Ishikawa (cell line): Measurements from ENCODE around the gene GRID1.

Experiments
- CEBPB ChIP-seq: IDR thresholded peaks from 2 replicates; pipeline ENCODE4 v1.6.1; 2012
- CREB1 ChIP-seq: IDR thresholded peaks from 2 replicates; pipeline ENCODE4 v1.6.1; 2012; ENCODE audit warnings: low read depth
- EGR1 ChIP-seq: IDR thresholded peaks from 2 replicates; pipeline ENCODE4 v1.6.1; 2012
- EP300 ChIP-seq: IDR thresholded peaks from 2 replicates; pipeline ENCODE4 v1.6.1; 2012; ENCODE audit warnings: borderline replicate concordance
- FOXM1 ChIP-seq: IDR thresholded peaks from 2 replicates; pipeline ENCODE4 v1.6.1; 2012; ENCODE audit warnings: low read depth, borderline replicate concordance
- NFIC ChIP-seq: IDR thresholded peaks from 2 replicates; pipeline ENCODE4 v1.6.1; 2012
- RAD21 ChIP-seq: IDR thresholded peaks from 2 replicates; pipeline ENCODE4 v1.6.1; 2012; ENCODE audit warnings: low read depth
- TAF1 ChIP-seq: IDR thresholded peaks from 2 replicates; pipeline ENCODE4 v1.6.1; 2012; ENCODE audit warnings: low read depth, mild to moderate bottlenecking
- TCF12 ChIP-seq: IDR thresholded peaks from 2 replicates; pipeline ENCODE4 v1.6.1; 2012; ENCODE audit warnings: low read depth
- TEAD4 ChIP-seq: IDR thresholded peaks from 2 replicates; pipeline ENCODE4 v1.6.1; 2012
- YY1 ChIP-seq: IDR thresholded peaks from 2 replicates; pipeline ENCODE4 v1.6.1; 2012; ENCODE audit warnings: low read depth
- ZBTB7A ChIP-seq: IDR thresholded peaks from 2 replicates; pipeline ENCODE4 v1.6.1; 2012; ENCODE audit warnings: low read depth
- TF ChIP-seq, protein P1 (sequence below): IDR thresholded peaks from 2 replicates; pipeline ENCODE4 v1.6.1; 2012
- TF ChIP-seq, protein P2 (sequence below): IDR thresholded peaks from 2 replicates; pipeline ENCODE4 v1.6.1; 2012; ENCODE audit warnings: low read depth, mild to moderate bottlenecking
- TF ChIP-seq, protein P3 (sequence below): IDR thresholded peaks from 2 replicates; pipeline ENCODE4 v1.6.1; 2012

The GRID1 gene

DNA sequence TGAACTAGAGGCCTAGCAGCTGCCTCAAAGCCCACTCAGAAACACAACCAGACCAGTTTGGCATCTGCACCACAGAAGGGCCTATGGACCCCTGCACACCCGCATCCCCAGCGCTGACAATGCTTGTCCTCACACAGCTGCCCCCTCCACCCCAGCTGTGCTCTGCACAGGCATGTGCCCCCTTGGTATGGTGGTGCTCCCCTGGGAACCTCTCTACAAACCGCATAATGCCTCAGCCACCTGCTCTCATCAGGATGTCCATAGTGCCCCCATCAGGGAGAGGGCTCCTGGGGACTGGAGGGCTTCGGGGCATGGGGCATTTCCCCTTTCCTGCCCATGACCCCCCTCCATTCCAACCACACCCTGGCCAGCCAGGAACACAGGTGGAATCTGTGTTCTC, 347.5 kb downstream of the GRID1 start:
- TF ChIP-seq TEAD4 = no peak
- no peak for TF ChIP-seq TAF1
- TF ChIP-seq CEBPB = no peak
- TF ChIP-seq, protein P1, sequence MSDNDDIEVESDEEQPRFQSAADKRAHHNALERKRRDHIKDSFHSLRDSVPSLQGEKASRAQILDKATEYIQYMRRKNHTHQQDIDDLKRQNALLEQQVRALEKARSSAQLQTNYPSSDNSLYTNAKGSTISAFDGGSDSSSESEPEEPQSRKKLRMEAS = no peak
- TF ChIP-seq YY1 = no peak

DNA sequence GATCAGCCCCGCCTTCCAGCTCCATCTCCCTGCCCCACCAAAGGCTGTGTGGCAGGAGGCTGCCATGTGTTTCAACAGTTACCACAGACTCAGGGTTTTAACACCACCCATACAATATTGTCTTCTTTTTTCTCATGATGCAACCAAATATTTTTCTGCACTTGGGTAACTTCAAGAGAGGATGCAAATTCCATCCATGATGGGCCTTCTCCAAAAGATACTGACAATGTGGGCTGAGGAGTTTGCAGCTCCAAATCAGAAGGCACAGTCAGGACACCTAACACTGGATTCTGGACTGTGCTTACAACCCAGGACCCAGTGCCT, 347.9 kb downstream of the GRID1 start:
- TF ChIP-seq FOXM1 (no peak), NFIC (no peak), TAF1 (no peak), ZBTB7A (no peak)
- TF ChIP-seq, protein P1 = no peak

DNA sequence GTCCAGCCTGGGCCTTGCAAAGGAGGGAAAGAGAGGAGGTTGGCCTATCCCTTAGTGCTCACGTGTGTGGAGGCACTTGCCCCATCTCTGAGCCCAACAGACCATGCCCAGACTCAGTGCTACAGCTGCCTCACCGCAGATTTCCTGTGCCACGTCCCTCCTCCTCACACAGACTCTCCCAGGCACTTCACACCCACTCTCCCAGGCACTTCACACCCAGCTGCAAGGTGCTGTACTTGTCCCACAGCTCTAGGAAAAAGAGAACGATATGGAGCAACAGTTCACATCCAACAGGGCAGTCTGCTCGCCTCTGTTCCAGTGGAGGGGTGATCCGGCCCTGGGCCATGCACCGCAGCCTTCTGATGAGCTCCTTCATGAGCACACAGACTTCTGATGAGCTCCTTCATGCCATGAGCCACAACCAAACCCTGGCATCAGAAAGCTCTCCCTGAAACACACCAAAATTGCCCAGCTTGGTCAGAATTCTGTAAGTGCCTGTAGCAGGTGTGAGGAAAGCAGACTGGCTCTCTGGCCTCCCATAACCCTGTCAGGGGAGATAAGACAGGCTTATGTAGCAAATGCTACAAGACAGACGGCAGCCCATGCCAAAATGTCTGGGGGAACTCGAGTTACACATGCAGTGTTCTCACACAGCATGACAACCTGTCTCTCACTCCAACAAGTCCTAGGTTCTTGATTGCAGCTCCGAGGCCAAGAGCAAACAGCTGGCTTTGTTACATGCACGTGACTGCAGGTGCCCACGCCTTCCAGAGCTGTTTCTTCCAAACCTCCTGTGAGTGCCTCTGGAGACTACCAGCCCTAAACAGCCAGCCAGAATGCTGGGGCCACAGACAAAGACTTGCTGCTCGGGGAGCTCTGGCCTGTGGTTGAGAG, 348.5 kb downstream of the GRID1 start:
- TF ChIP-seq FOXM1 (no peak), TEAD4 (no peak), TAF1 (no peak), NFIC (no peak)
- TF ChIP-seq, protein P2, sequence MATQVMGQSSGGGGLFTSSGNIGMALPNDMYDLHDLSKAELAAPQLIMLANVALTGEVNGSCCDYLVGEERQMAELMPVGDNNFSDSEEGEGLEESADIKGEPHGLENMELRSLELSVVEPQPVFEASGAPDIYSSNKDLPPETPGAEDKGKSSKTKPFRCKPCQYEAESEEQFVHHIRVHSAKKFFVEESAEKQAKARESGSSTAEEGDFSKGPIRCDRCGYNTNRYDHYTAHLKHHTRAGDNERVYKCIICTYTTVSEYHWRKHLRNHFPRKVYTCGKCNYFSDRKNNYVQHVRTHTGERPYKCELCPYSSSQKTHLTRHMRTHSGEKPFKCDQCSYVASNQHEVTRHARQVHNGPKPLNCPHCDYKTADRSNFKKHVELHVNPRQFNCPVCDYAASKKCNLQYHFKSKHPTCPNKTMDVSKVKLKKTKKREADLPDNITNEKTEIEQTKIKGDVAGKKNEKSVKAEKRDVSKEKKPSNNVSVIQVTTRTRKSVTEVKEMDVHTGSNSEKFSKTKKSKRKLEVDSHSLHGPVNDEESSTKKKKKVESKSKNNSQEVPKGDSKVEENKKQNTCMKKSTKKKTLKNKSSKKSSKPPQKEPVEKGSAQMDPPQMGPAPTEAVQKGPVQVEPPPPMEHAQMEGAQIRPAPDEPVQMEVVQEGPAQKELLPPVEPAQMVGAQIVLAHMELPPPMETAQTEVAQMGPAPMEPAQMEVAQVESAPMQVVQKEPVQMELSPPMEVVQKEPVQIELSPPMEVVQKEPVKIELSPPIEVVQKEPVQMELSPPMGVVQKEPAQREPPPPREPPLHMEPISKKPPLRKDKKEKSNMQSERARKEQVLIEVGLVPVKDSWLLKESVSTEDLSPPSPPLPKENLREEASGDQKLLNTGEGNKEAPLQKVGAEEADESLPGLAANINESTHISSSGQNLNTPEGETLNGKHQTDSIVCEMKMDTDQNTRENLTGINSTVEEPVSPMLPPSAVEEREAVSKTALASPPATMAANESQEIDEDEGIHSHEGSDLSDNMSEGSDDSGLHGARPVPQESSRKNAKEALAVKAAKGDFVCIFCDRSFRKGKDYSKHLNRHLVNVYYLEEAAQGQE = no peak

DNA sequence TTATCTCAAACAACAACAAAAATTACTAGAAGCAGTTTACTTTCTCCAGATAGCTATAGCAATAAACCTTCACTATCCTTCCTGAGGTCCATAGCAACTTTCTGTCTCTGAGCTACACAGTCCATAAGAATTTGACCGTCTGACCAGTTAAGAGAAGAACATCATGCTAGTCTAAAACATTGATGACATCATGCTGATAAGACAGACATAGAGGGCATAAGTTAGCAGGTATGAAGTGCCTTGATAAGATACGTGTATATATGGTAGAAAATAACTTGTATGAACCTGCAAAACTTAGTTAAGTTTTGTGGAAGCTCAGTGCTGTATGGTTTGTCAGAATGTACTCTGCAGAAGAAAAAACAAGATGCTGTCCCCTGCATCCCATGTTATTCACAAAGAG, 353.0 kb downstream of the GRID1 start:
- no peak for TF ChIP-seq CEBPB
- TF ChIP-seq, protein P2 = no peak

DNA sequence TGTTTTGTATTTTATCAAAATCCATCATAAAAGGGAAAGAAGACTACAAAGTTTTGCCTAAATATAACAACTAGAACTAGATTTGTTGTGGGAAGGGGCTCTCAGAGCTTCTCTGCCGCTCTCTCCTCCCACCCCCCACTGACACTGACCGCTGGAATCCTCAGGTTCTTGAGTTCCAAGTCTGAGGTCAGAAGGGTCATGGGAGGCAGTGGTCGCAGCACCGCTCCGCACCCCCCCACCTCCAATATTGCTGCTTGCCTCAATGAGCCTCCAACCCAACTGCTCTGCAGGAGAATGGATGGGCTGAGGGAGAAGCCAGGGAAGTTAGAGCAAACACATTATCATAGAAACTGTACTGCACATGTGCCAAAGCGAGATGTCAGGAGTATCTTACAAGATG, 359.4 kb downstream of the GRID1 start:
- TF ChIP-seq EP300 = no peak
- TF ChIP-seq TAF1 = no peak
- no peak for TF ChIP-seq CEBPB
- TF ChIP-seq, protein P2 = no peak
- TF ChIP-seq TCF12 = no peak
- no peak for TF ChIP-seq NFIC
- no peak for TF ChIP-seq CREB1
- TF ChIP-seq EGR1 = no peak
- no peak for TF ChIP-seq TEAD4
- TF ChIP-seq, protein P3, sequence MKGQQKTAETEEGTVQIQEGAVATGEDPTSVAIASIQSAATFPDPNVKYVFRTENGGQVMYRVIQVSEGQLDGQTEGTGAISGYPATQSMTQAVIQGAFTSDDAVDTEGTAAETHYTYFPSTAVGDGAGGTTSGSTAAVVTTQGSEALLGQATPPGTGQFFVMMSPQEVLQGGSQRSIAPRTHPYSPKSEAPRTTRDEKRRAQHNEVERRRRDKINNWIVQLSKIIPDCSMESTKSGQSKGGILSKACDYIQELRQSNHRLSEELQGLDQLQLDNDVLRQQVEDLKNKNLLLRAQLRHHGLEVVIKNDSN = no peak
- TF ChIP-seq YY1 = no peak
- no peak for TF ChIP-seq RAD21
- no peak for TF ChIP-seq ZBTB7A
- no peak for TF ChIP-seq FOXM1
- TF ChIP-seq, protein P1 = no peak
